Heart left ventricle (tissue), 16 donors: ENCODE results near the gene VCL. TPM values are rescaled to one million over a fixed set of nuclear protein-coding genes. Genes with fewer than 3 reads are reported as not detected.
"Not testable (repeated sequence)": the region's sequence is repeated elsewhere in the genome, so short reads cannot be mapped to it uniquely, and the experiment has no call there.

Experiments used
- ATAC-seq, 4 donors: fragments of 200-7000 bp; cut with Tn5 transposase; one replicate each; pipeline ENCODE4 v1.9.1; 2020 to 2022; ENCODE audit warnings: moderate library complexity in 4 of 4, mild to moderate bottlenecking in 3 of 4, moderate number of reproducible peaks in 1 of 4
- DNase-seq, 5 donors: peaks; one replicate each; pipeline ENCODE4 v3.0.0-alpha.2; 2020
- H3K27ac ChIP-seq, 12 donors: fragments of 200-600 bp; sonication (generic) in 4 of 12; one replicate each; pipeline versions ENCODE4 v1.5.0 to v1.8.0; 2016 to 2022; ENCODE audit warnings: mild to moderate bottlenecking in 2 of 12
- H3K27me3 ChIP-seq, 9 donors: fragments of 200-600 bp; sonication (generic) in 2 of 9; one replicate each; pipeline versions ENCODE4 v1.5.1 to v1.8.0; 2016 to 2022; ENCODE audit warnings: mild to moderate bottlenecking in 3 of 9
- H3K36me3 ChIP-seq, 9 donors: fragments of 200-600 bp; sonication (generic) in 2 of 9; one replicate each; pipeline versions ENCODE4 v1.5.0 to v1.8.0; 2018 to 2022; ENCODE audit warnings: mild to moderate bottlenecking in 2 of 9
- H3K4me1 ChIP-seq, 12 donors: fragments of 200-600 bp; sonication (generic) in 4 of 12; one replicate each; pipeline versions ENCODE4 v1.5.0 to v1.8.0; 2016 to 2022; ENCODE audit warnings: mild to moderate bottlenecking in 3 of 12
- H3K4me3 ChIP-seq, 12 donors: fragments of 200-600 bp; sonication (generic) in 4 of 12; one replicate each; pipeline versions ENCODE4 v1.5.0 to v1.8.0; 2017 to 2022; ENCODE audit warnings: mild to moderate bottlenecking in 9 of 12, moderate library complexity in 4 of 12
- H3K9me3 ChIP-seq, 12 donors: fragments of 200-600 bp; sonication (generic) in 4 of 12; one replicate each; pipeline versions ENCODE4 v1.5.0 to v1.8.0; 2016 to 2022; ENCODE audit warnings: mild to moderate bottlenecking in 1 of 12
- POLR2A ChIP-seq, 2 donors: fragments of 450-650 bp; IDR thresholded peaks; one replicate each; pipeline ENCODE4 v1.6.1; 2017; ENCODE audit warnings: antibody characterized with exemption in 2 of 2, mild to moderate bottlenecking in 2 of 2, moderate library complexity in 2 of 2
- WGBS, 4 donors: extraction: QIAGEN DNeasy Blood & Tissue Kit in 2 of 4; methylation state at CpG; one replicate each; pipeline versions ENCODE4 v1.1.5 to v1.1.7; 2013 to 2018; 5-methylcytosine and 5-hydroxymethylcytosine counted together
- intact Hi-C, 10 donors: fragments of 100-400 bp; cut with DNase I; formaldehyde crosslinking; loops; one replicate each; pipeline versions ENCODE4 v1.11.1 to v1.14.2; 2022
- polyA plus RNA-seq, 2 donors: library from polyadenylated mRNA; stranded (reverse); fragments of 200-250 nt; gene quantifications; one replicate each; pipeline ENCODE4 v1.2.3, GENCODE V29; 2013
- total RNA-seq, 9 donors: library from RNA; depleted of rRNA in 2 of 9; stranded (reverse); fragments of >200 nt in 2 of 9; fragmentation: NEBNext Ultra II Directional in 3 of 9; extraction: Animal tissue kit (Norgen Biotek cat#: 25700) in 3 of 9; gene quantifications; one replicate each; pipeline versions ENCODE4 v1.1.0 to v1.2.4, GENCODE V29; 2016 to 2023
- TF ChIP-seq, protein P1 (sequence below), 12 donors: fragments of 200-600 bp; sonication (generic) in 4 of 12; IDR thresholded peaks; one replicate each; pipeline versions ENCODE4 v1.5.0 to v1.8.0; 2018 to 2022; ENCODE audit warnings: antibody characterized with exemption in 12 of 12, mild to moderate bottlenecking in 5 of 12
- donor health status: ischemic (EF 13 %, LVEDD 7.1; RV severe dilation, severe dysfunction).
- donor health status: healthy with polysubstance abuse.
- donor health status: DM: no; HTN: yes; CAD: no.
- donor health status: DM: no; HTN: no; CAD: no.
- donor health status: ischemic (EF 25% LVEDD 6.9; RV normal size, moderate dysfunction).
- donor health status: ischemic (EF 25% LVEDD 5.7; RV mildly dilated, moderate dysfunction).
- donor health status: healthy.
- donor health status: DM: yes; HTN: yes; CAD: no.
- donor health status: ischemic (EF 35%, LVEDD 5.7; RV mildly dilated, moderate dysfunction).
- donor health status: nonischemic (EF 11% LVEDD 7.7; RV severe dilation, severe dysfunction).
- donor health status: DM: yes; HTN: yes; CAD: no.
- donor health status: PGD.
- donor health status: ischemic (EF 29% LVEDD 5.4; RV normal size, mild dysfunction).
- donor health status: nonischemic (EF 23%, LVEDD 6.1; RV moderate dilation, normal function).

VCL gene
- total and polyA plus RNA-seq, 11 donors = 84.5 to 543 (median 273) TPM

DNA sequence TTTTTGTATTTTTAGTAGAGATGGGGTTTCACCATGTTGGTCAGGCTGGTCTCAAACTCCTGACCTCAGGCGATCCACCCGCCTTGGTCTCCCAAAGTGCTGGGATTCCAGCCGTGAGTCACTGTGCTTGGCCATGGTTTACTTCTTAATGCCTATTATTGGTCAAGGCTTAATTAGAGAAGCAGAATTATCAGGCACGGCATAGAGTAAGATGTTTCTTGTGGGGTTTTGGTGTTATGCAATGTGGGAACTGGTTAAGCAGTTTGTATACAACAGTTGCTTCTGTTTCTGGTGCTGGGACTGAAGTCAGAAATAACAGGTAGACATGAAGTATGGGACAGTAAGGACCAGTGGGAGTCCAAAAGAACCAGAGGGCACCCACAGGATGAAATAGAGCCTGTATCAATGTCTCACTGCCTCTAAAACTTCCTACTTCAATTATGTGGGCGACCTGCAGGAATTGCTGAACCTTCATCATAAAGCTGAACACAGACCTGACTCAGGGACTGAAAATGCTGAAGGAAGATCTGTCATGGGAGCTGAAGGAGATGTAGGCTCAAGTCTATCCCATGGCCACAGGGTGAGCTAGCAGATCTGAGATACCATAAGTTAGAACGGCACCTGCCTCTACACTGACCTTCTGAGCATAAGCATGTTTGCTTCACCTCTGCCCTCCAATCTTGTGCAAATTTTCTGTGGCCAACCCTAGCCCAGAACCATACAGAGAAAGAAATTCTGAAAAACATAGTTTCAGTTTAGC, 38.3 kb upstream of the VCL start:
- intact Hi-C loops = loop anchor here in 2 of 10 donors (5.0 to 10.0 kb wide), 2 partner anchors 72 to 125 kb away; no protein-coding TSS in a partner anchor

GRCh38 chr10:73962386-73962785, 35.5 kb upstream of the VCL start:
- no peak overlapping the region for H3K4me3 ChIP-seq
- H3K4me1 ChIP-seq = peaks cover 0 to 37% (median 20%) of the 10 kb centered on the region in 12 donors
- TF ChIP-seq, protein P1, sequence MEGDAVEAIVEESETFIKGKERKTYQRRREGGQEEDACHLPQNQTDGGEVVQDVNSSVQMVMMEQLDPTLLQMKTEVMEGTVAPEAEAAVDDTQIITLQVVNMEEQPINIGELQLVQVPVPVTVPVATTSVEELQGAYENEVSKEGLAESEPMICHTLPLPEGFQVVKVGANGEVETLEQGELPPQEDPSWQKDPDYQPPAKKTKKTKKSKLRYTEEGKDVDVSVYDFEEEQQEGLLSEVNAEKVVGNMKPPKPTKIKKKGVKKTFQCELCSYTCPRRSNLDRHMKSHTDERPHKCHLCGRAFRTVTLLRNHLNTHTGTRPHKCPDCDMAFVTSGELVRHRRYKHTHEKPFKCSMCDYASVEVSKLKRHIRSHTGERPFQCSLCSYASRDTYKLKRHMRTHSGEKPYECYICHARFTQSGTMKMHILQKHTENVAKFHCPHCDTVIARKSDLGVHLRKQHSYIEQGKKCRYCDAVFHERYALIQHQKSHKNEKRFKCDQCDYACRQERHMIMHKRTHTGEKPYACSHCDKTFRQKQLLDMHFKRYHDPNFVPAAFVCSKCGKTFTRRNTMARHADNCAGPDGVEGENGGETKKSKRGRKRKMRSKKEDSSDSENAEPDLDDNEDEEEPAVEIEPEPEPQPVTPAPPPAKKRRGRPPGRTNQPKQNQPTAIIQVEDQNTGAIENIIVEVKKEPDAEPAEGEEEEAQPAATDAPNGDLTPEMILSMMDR (IDR thresholded peaks at IDR 0.05) = no peak
- no peak for TF ChIP-seq POLR2A (IDR thresholded peaks at IDR 0.05)
- WGBS, 4 donors = 93 to 97% (median 95%) methylated on average over 2 of the region's 2 CpGs
- intact Hi-C loops = no loop called here
- no peak for ATAC-seq
- no peak for DNase-seq
- H3K9me3 ChIP-seq = no peaks in the 10 kb centered on the region
- no peaks in the 10 kb centered on the region for H3K36me3 ChIP-seq
- no peak overlapping the region for H3K27ac ChIP-seq
- no peaks in the 10 kb centered on the region for H3K27me3 ChIP-seq

More for the DNA sequence above, 38.3 kb upstream of the VCL start:
- WGBS, 4 donors = 89 to 93% (median 90%) methylated on average over 6 of the region's 6 CpGs
- H3K27me3 ChIP-seq = no peaks in the 10 kb centered on the region
- no peaks in the 10 kb centered on the region for H3K9me3 ChIP-seq
- no peak overlapping the region for H3K27ac ChIP-seq
- no peak overlapping the region for H3K4me3 ChIP-seq
- DNase-seq (no peak), ATAC-seq (no peak)
- TF ChIP-seq, protein P1 (IDR thresholded peaks at IDR 0.05) = no peak
- TF ChIP-seq POLR2A (IDR thresholded peaks at IDR 0.05) = no peak
- H3K36me3 ChIP-seq = no peaks in the 10 kb centered on the region
- peaks cover 0 to 37% (median 13%) of the 10 kb centered on the region in 12 donors for H3K4me1 ChIP-seq

DNA sequence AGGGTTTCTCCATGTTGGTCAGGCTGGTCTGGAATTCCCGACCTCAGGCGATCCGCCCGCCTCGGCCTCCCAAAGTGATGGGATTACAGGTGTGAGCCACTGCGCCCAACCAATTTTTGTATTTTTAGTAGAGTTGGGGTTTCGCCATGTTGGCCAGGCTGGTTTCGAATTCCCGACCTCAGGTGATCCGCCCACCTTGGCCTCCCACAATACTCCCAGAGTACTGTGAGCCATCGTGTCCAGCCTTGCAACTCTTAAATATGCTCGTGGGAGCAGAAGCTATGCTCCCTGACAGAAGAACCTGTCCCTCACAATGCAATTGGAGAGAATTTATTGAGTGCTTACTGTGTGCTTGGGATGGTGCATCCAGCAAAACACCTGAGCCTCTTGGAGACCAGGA, 34.4 kb upstream of the VCL start:
- 96 to 97% (median 97%) methylated on average over 12 of the region's 12 CpGs for WGBS, 4 donors

GRCh38 chr10:73964743-73965142, 33.2 kb upstream of the VCL start:
- no peak for TF ChIP-seq POLR2A (IDR thresholded peaks at IDR 0.05)
- TF ChIP-seq, protein P1 (IDR thresholded peaks at IDR 0.05) = no peak
- Histone ChIP-seq H3K4me3 (no peak overlapping the region), H3K27ac (peak overlapping the region in 1 of 12 donors; percentile 90), H3K36me3 (no peaks in the 10 kb centered on the region), H3K4me1 (peaks cover 0 to 35% (median 25%) of the 10 kb centered on the region in 12 donors), H3K9me3 (no peaks in the 10 kb centered on the region), H3K27me3 (no peaks in the 10 kb centered on the region)
- 97 to 100% (median 99%) methylated on average over 2 of the region's 2 CpGs for WGBS, 4 donors
- intact Hi-C loops = loop anchor here in 1 of 10 donors (5.0 kb wide), 1 partner anchor 118 kb away; no protein-coding TSS in a partner anchor
- DNase-seq = no peak
- no peak for ATAC-seq

More for the DNA sequence above, 34.4 kb upstream of the VCL start:
- H3K27ac ChIP-seq, DNase-seq, ATAC-seq, H3K4me3 ChIP-seq, H3K36me3 ChIP-seq, H3K27me3 ChIP-seq, H3K9me3 ChIP-seq, intact Hi-C loops: not testable (repeated sequence)
- H3K4me1 ChIP-seq = peaks cover 0 to 34% (median 25%) of the 10 kb centered on the region in 12 donors

DNA sequence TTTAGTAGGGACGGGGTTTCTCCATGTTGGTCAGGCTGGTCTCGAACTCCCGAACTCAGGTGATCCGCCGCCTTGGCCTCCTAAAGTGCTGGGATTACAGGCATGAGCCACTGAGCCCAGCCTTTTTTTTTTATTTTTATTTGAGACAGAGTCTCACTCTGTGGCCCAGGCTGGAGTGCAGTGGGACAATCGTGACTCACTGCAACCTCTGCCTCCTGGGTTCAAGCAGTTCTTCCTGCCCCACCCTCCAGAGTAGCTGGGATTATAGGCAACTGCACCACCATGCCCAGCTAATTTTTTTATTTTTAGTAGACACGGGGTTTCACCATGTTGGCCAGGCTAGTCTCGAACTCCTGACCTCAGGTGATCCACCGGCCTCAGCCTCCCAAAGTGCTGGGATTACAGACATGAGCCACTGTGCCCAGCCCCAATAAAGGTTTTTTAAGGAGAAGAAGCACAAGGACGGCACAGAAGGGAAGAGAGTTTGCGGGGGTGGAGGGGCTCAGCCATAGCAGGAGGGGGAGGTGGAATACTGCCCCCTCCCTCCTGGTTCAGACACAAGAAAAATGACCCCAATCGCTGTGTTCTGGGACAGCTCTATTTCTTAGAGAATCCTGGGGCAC, 32.5 kb upstream of the VCL start:
- ATAC-seq (peak in 1 of 4 donors; percentile 23), DNase-seq (peak in 1 of 5 donors; percentile 38)
- peaks cover 0 to 36% (median 25%) of the 10 kb centered on the region in 12 donors for H3K4me1 ChIP-seq
- H3K9me3 ChIP-seq, H3K36me3 ChIP-seq, H3K27me3 ChIP-seq: not testable (repeated sequence)
- H3K27ac ChIP-seq = peak overlapping the region; percentile 68 to 92 (median 86)
- intact Hi-C loops = loop anchor here in 1 of 10 donors (5.0 kb wide), 1 partner anchor 117 kb away; no protein-coding TSS in a partner anchor
- peak overlapping the region in 8 of 12 donors; percentile 6 to 37 (median 20) for H3K4me3 ChIP-seq
- 73 to 81% (median 79%) methylated on average over 12 of the region's 12 CpGs for WGBS, 4 donors
